ENCODE results near the gene GRIN1. TPM values are rescaled to one million over a fixed set of nuclear protein-coding genes. Genes with fewer than 3 reads are reported as not detected.
"Not testable (repeated sequence)": the region's sequence is repeated elsewhere in the genome, so short reads cannot be mapped to it uniquely, and the experiment has no call there.

The GRIN1 gene
- total RNA-seq, 2 donors from 2014 or later: 0.35 to 0.73 TPM

- Mint-ChIP-seq H3K4me3 (peak overlapping the region; percentile 67), H3K9me3 (no peaks in the 10 kb centered on the region), H3K4me1 (peaks cover 17% of the 10 kb centered on the region), H3K27ac (no peak overlapping the region), H3K36me3 (ENCODE audit: low read depth) (peaks cover 2% of the 10 kb centered on the region), H3K27me3 (ENCODE audit: insufficient read depth) (peaks cover 25% of the 10 kb centered on the region)
- Histone ChIP-seq H3K4me3 (ENCODE audit: low read length) (peak overlapping the region; percentile 84), H3K9me3 (ENCODE audit: control insufficient read depth, low read length) (no peaks in the 10 kb centered on the region), H3K27ac (ENCODE audit: low read depth, low read length) (peak overlapping the region; percentile 24), H3K27me3 (ENCODE audit: control insufficient read depth, insufficient read depth, low read length, poor library complexity, severe bottlenecking) (peaks cover 19% of the 10 kb centered on the region), H3K36me3 (ENCODE audit: control insufficient read depth, insufficient read depth, low read length) (no peaks in the 10 kb centered on the region), H3K9ac (ENCODE audit: extremely low read depth, low read length, poor library complexity, severe bottlenecking) (peak overlapping the region; percentile 63), H3K4me1 (ENCODE audit: control insufficient read depth, insufficient read depth, low read length) (peaks cover 10% of the 10 kb centered on the region)
- no peak for TF ChIP-seq CTCF (conservative IDR thresholded peaks at IDR 0.05)
- 0% methylated on average over 18 to 86 of the region's 86 CpGs for WGBS, 2 experiments (ENCODE audit: insufficient coverage in 1 of 2, insufficient read length in 1 of 2)
- peak; percentile 95 for DNase-seq
Measured at GRCh38 chr9:137129456-137130175, 9.3 kb upstream of the GRIN1 start.

- TF ChIP-seq CTCF (conservative IDR thresholded peaks at IDR 0.05): no peak
- Histone ChIP-seq H3K9me3 (ENCODE audit: control insufficient read depth, low read length) (no peaks in the 10 kb centered on the region), H3K9ac (ENCODE audit: extremely low read depth, low read length, poor library complexity, severe bottlenecking) (peak overlapping the region; percentile 11), H3K27ac (ENCODE audit: low read depth, low read length) (no peak overlapping the region), H3K27me3 (ENCODE audit: control insufficient read depth, insufficient read depth, low read length, poor library complexity, severe bottlenecking) (peaks cover 25% of the 10 kb centered on the region), H3K4me1 (ENCODE audit: control insufficient read depth, insufficient read depth, low read length) (peaks cover 10% of the 10 kb centered on the region), H3K36me3 (ENCODE audit: control insufficient read depth, insufficient read depth, low read length) (no peaks in the 10 kb centered on the region), H3K4me3 (ENCODE audit: low read length) (peak overlapping the region; percentile 84)
- Mint-ChIP-seq H3K36me3 (ENCODE audit: low read depth) (peaks cover 2% of the 10 kb centered on the region), H3K27ac (no peak overlapping the region), H3K9me3 (no peaks in the 10 kb centered on the region), H3K27me3 (ENCODE audit: insufficient read depth) (peaks cover 31% of the 10 kb centered on the region), H3K4me1 (peaks cover 17% of the 10 kb centered on the region), H3K4me3 (peak overlapping the region; percentile 67)
- 4 to 7% methylated on average over 34 to 58 of the region's 58 CpGs for WGBS, 2 experiments (ENCODE audit: insufficient coverage in 1 of 2, insufficient read length in 1 of 2)
- no peak for DNase-seq
Measured at GRCh38 chr9:137130176-137130755, 8.7 kb upstream of the GRIN1 start.

GRCh38 chr9:137134191-137134590, 4.8 kb upstream of the GRIN1 start:
- WGBS, 2 experiments (ENCODE audit: insufficient coverage in 1 of 2, insufficient read length in 1 of 2): 78 to 84% methylated on average over 4 of the region's 4 CpGs
- H3K36me3 ChIP-seq (ENCODE audit: control insufficient read depth, insufficient read depth, low read length): no peaks in the 10 kb centered on the region
- H3K9me3 ChIP-seq (ENCODE audit: control insufficient read depth, low read length): no peaks in the 10 kb centered on the region
- Mint-ChIP-seq H3K9me3 (no peaks in the 10 kb centered on the region), H3K36me3 (ENCODE audit: low read depth) (no peaks in the 10 kb centered on the region), H3K4me3 (no peak overlapping the region), H3K27me3 (ENCODE audit: insufficient read depth) (peaks cover 64% of the 10 kb centered on the region), H3K4me1 (no peaks in the 10 kb centered on the region), H3K27ac (no peak overlapping the region)
- no peak for DNase-seq
- TF ChIP-seq CTCF (conservative IDR thresholded peaks at IDR 0.05): no peak
- no peaks in the 10 kb centered on the region for H3K4me1 ChIP-seq (ENCODE audit: control insufficient read depth, insufficient read depth, low read length)
- H3K27me3 ChIP-seq (ENCODE audit: control insufficient read depth, insufficient read depth, low read length, poor library complexity, severe bottlenecking): peaks cover 61% of the 10 kb centered on the region
- H3K9ac ChIP-seq (ENCODE audit: extremely low read depth, low read length, poor library complexity, severe bottlenecking): no peak overlapping the region
- no peak overlapping the region for H3K4me3 ChIP-seq (ENCODE audit: low read length)
- no peak overlapping the region for H3K27ac ChIP-seq (ENCODE audit: low read depth, low read length)

GRCh38 chr9:137135154-137135553, 3.8 kb upstream of the GRIN1 start:
- not testable (repeated sequence) for DNase-seq; H3K36me3 ChIP-seq (ENCODE audit: control insufficient read depth, insufficient read depth, low read length); H3K4me1 ChIP-seq (ENCODE audit: control insufficient read depth, insufficient read depth, low read length); H3K9ac ChIP-seq (ENCODE audit: extremely low read depth, low read length, poor library complexity, severe bottlenecking); H3K36me3 Mint-ChIP-seq (ENCODE audit: low read depth); H3K4me3 ChIP-seq (ENCODE audit: low read length); H3K27ac ChIP-seq (ENCODE audit: low read depth, low read length); H3K27ac Mint-ChIP-seq; H3K9me3 Mint-ChIP-seq; H3K4me1 Mint-ChIP-seq; H3K9me3 ChIP-seq (ENCODE audit: control insufficient read depth, low read length); H3K4me3 Mint-ChIP-seq
- 80 to 82% methylated on average over 4 to 9 of the region's 9 CpGs for whole genome bisulfite sequencing, 2 experiments (ENCODE audit: insufficient coverage in 1 of 2, insufficient read length in 1 of 2)
- H3K27me3 ChIP-seq (ENCODE audit: control insufficient read depth, insufficient read depth, low read length, poor library complexity, severe bottlenecking): peaks cover 71% of the 10 kb centered on the region
- peaks cover 73% of the 10 kb centered on the region for H3K27me3 Mint-ChIP-seq (ENCODE audit: insufficient read depth)
